Gastrocnemius medialis (tissue), 4 donors: ENCODE data around the gene MKNK1.

ENCODE experiments used
- CTCF ChIP-seq, 5 experiments: fragments of 450-650 bp in 3 of 5; fragments of 200-600 bp in 2 of 5; sonication (generic) in 2 of 5; IDR thresholded peaks in 4 of 5; conservative IDR thresholded peaks in 1 of 5; 1 replicate in 4 of 5; 2 replicates in 1 of 5; pipeline ENCODE4 v1.5.1; 2016 to 2019; ENCODE audit warnings: antibody characterized with exemption in 5 of 5, mild to moderate bottlenecking in 3 of 5, moderate library complexity in 3 of 5
- POLR2A ChIP-seq, 2 donors: fragments of 450-650 bp; IDR thresholded peaks; one replicate each; pipeline ENCODE4 v1.6.1; 2017; ENCODE audit warnings: antibody characterized with exemption in 2 of 2, mild to moderate bottlenecking in 2 of 2, moderate library complexity in 2 of 2

- TF ChIP-seq POLR2A (IDR thresholded peaks at IDR 0.05) (no peak), CTCF (IDR thresholded peaks at IDR 0.05 in 4 of 5, conservative IDR thresholded peaks at IDR 0.05 in 1 of 5) (no peak)
These were observed 43.5 kb upstream of the MKNK1 start for GRCh38 chr1:46647611-46648010.
